Posterior vena cava (tissue), 2 donors: ENCODE results near the gene USP36. TPM values are rescaled to one million over a fixed set of nuclear protein-coding genes. Genes with fewer than 3 reads are reported as not detected.

ENCODE experiments used
- DNase-seq: peaks from one replicate; pipeline ENCODE4 v3.0.0-alpha.2; 2020; ENCODE audit warnings: low spot score
- intact Hi-C, 2 donors: fragments of 100-400 bp; cut with DNase I; formaldehyde crosslinking; loops; one replicate each; pipeline versions ENCODE4 v1.14.1 to v1.14.2; 2022 to 2023
- total RNA-seq, 2 donors: library from RNA; stranded (reverse); fragmentation: NEBNext Ultra II Directional; extraction: Animal tissue kit (Norgen Biotek cat#: 25700); gene quantifications; one replicate each; pipeline ENCODE4 v1.2.1, GENCODE V29; 2021
- donor health status: DM: yes; HTN: yes; CAD: no.
- donor health status: DM: yes; HTN: yes; CAD: no.

The USP36 gene
- total RNA-seq, 2 donors from 2014 or later: 47.1 to 52.1 TPM

DNA sequence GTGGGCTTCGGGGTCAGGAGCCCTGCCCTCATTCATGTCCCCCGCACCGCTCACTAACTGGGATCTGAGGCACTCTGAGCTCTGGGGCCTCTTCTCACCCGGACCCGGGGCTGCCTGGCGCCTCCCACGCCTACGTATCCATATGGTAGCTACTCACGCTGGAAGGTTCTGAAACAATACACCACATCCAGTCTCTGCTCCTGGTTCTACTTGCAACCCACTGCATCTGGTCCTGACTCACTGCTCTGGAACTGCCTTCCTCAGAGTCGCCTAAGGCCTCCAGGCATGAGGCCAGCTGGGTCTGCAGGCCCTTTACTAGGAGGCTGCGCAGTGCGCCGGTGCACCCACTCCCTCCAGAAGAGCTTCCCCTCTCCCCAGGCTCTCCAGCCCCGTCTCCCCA lies 18.1 kb downstream of the USP36 start:
- DNase-seq: peak; percentile 53
- intact Hi-C loops: no loop called here

DNA sequence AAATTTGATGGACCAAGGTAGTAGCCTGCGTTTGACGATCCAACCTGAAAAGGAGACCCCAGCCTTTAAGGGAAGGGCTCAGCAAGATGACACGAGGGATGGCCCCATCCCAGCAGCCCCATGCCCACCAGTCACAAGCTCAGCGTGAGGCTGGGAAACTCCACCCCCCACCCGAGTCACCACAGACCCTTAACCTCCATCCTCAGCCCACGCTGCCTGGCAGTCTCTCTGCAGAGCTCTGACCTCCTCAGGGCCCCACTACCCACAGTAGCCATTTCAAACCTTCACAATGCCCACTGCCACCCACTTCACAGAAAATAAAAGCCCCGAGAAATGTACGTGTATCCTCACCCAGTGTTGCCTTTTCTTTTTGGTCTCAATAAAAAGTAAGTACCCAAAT lies 18.7 kb downstream of the USP36 start:
- DNase-seq: peak; percentile 50
- intact Hi-C loops: no loop called here

- intact Hi-C loops: no loop called here
- DNase-seq: peak; percentile 66
Measured at GRCh38 chr17:78820841-78821240, 19.8 kb downstream of the USP36 start.

DNA sequence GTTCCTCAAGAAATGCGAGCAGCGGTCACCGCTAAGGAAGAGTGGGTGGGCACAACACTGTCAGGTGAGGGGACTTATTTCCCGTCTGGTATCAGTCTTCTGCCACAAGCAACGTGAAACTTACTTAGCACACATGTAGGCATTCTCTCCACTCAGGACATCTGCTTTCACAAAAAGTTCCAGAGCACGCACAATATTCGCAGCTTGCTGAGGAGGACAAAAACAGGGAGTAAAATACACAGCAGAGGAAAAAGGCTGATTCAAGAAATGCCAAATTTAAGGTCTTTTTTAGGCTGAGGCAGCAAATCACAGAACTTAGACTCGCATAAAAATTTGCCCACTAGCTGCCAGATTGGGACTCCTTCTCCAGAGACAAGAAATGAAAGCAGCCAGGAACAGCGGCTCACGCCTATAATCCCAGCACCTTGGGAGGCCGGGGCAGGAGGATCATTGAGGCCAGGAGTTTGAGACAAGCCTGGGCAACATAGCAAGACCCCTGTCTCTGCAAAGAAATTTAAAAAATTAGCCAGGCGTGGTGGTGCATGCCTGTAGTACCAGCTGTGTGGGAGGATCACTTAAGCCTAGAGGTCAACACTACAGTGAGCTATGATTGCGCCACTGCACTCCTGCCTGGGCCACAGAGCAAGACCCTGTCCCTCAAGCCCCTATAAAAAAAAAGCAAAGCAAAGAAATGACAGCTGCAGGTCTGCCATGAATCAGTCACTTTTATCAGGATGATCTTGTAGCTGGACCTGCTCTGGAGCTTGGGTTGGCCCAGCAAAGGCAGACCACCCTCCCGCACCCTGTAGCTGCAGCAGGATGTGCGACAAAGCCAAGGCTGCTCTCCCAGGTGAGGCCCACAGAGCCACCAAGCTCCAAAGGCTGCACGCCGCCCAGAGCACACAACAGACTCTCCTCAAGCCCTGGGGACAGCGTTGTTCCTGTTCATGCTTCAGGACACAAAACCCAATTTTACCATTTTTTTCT lies 20.5 kb downstream of the USP36 start:
- intact Hi-C loops: no loop called here
- DNase-seq: peak; percentile 78

GRCh38 chr17:78819402-78819801 lies 21.2 kb downstream of the USP36 start:
- intact Hi-C loops: no loop called here
- DNase-seq: peak; percentile 74

GRCh38 chr17:78818932-78819331 lies 21.7 kb downstream of the USP36 start:
- intact Hi-C loops: no loop called here
- DNase-seq: peak; percentile 66

GRCh38 chr17:78818152-78818846 lies 22.3 kb downstream of the USP36 start:
- DNase-seq: peak; percentile 49
- intact Hi-C loops: no loop called here

- intact Hi-C loops: no loop called here
- DNase-seq: no peak
Measured at GRCh38 chr17:78817123-78817522, 23.5 kb downstream of the USP36 start.

DNA sequence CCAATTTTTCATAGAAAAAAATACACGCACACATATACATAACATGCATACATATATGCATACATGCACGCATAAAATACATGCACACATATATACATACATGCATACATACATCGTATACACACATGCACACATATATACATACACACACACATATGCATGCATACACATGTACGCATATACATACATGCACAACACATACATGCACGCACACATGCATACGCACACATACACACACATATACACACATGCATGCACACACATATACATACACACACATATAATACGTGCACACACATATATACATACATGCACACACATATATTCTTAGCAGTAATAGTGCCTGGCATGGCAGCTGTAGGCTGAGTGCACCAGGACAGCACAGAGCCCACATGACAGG lies 24.9 kb downstream of the USP36 start:
- DNase-seq: no peak

GRCh38 chr17:78812855-78813254 lies 27.8 kb downstream of the USP36 start:
- no peak for DNase-seq
- intact Hi-C loops: no loop called here

More for the DNA sequence above, 24.9 kb downstream of the USP36 start:
- intact Hi-C loops: no loop called here

GRCh38 chr17:78808163-78808562 lies 32.5 kb downstream of the USP36 start:
- no peak for DNase-seq
- intact Hi-C loops: no loop called here

GRCh38 chr17:78806451-78806850 lies 34.2 kb downstream of the USP36 start:
- intact Hi-C loops: no loop called here

DNA sequence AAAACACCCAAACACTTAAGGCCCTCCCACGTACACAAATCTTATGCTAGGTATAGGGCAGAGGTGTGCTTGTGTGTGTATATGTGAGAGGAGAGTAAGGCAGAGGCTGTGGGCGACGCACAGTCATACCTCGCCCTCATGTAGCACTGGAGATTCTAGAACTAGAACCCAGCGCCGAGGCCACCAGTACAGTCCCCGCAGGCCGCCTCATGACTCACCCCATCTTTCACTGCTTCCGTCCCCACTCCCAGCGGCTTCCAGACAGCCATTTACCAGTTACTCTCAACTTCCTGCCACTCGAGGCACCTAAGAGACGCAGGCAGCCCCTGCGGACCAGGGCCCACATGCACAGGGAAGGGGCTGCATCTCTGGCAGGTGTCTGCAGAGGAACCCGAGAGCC lies 35.3 kb downstream of the USP36 start:
- DNase-seq: no peak
- intact Hi-C loops: no loop called here

More at GRCh38 chr17:78806451-78806850, 34.2 kb downstream of the USP36 start:
- DNase-seq: no peak

GRCh38 chr17:78804777-78805176 lies 35.8 kb downstream of the USP36 start:
- no peak for DNase-seq
- intact Hi-C loops: no loop called here

DNA sequence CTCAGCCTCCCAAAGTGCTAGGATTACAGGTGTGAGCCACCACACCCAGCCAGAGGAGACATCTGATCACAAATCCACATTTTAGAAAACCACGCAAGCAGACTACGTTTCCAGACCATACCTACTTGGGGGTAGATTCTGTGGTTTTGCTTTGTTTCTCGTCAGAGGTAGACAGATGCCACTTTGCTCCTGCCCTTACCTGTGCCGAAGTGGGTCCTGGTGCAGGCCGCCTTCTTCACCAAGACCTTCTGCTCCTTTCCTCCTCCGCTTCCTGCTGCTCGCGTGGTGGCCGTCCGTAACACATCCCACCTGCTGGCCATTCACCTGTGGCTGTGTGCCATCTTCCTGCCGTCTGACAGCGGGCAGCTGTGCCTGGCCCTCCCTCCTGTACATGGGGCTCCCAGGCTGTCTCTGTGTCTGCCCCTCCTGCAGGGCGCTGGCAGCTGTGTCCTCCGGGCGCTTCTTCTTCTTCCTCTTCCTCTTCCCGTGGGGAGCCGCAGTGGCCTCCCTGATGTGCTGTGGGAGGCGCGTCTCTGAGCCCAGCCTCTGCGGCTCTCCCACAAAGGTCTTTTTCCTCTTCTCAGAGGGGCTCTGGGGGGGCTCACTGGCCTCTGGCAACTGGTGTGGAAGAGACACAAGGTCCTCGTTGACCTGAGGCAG lies 37.3 kb downstream of the USP36 start:
- intact Hi-C loops: no loop called here

DNA sequence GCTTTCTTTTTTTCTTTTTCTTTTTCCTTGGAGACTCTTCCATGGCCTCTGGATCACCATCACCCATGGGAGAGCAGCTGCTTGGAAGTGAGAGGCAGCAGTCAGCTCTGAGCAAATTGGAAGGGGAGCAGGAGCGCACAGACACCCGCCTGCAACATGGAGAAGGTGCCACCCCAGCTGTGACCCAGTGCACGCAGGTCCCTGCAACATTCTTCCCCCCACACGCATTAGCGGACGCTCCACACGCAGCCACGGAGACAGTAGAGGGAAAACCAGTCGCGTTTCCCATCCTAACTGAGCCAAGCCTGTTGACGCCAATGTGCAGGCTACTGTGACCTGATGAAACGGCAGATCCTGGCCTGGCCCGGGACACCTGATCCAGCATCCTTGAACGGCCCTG lies 38.2 kb downstream of the USP36 start:
- intact Hi-C loops: no loop called here
- no peak for DNase-seq

More for the DNA sequence above, 37.3 kb downstream of the USP36 start:
- DNase-seq: no peak

- DNase-seq: no peak
Measured at GRCh38 chr17:78802008-78802407, 38.6 kb downstream of the USP36 start.

GRCh38 chr17:78800132-78800931 lies 40.3 kb downstream of the USP36 start:
- no peak for DNase-seq
- intact Hi-C loops: no loop called here

More at GRCh38 chr17:78802008-78802407, 38.6 kb downstream of the USP36 start:
- intact Hi-C loops: no loop called here
